ENCODE results near the gene TMEM108. TPM values are rescaled to one million over a fixed set of nuclear protein-coding genes. Genes with fewer than 3 reads are reported as not detected.

The TMEM108 gene
- total RNA-seq, 2 experiments from 2014 or later = not detected

GRCh38 chr3:133050891-133051290, 12.7 kb downstream of the TMEM108 start:
- ChIA-PET CTCF (no interaction called here), POLR2A (no interaction called here)

- ChIA-PET CTCF (no interaction called here), POLR2A (no interaction called here)
Observed at GRCh38 chr3:133053532-133053931, 15.3 kb downstream of the TMEM108 start.

DNA sequence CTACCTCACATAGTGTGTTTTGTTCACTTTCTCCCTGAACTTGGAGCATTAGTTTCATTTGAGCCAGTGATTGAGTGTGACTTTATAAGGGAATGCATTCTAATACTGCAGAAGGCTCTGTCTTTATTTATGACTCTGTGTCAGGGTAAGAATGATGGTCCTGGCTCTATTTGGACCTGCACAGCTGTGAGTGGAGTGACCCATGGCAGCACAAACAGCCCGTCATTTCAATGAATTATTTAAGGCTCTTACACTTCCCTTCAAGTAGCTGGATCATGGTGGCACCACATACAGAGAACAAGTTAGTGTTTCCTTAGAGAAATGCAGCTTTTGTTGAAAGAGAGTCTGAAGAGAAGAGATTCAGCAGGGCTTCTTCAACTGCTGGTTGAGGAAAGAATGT, 16.4 kb downstream of the TMEM108 start:
- ChIA-PET POLR2A (no interaction called here), CTCF (no interaction called here)

DNA sequence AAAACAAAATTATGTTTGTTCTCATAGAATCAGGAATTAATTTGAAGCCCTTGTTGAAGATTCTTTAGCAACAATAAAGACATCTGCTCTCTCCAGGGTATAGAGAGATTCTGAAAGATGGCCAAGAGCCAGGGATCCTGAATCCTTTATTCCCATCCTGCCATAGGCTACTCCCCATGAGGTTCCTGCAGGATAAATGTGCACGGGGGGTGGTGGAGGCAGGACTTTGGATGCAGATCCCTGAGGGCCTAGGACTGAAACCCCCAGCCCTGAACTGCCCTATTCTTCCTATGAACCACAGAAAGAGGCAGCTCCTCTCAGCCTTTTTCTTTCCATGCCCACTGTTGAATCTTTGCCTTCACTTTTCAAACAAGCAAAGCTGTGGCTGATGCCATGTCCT, 17.1 kb downstream of the TMEM108 start:
- ChIA-PET CTCF (no interaction called here), POLR2A (no interaction called here)

DNA sequence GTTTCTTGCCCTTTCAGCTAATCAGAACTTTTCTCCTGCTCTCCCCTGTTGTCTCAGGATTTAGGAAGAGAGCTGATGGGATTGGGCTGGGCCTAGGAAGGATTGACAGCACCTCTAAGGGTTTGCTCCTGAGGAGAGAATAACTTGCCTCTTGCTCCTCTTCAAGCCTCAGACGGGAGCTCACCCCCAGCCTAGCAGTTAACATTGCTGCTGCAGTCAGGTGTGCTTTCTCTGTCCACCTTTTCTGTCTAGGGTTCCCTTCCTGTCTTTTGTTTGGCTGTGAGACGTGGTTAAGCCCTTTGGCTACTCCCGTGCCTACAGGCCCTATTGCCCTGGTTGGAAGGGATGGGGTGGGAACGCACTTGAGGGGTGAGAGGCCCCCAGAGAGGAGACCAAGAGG, 20.1 kb downstream of the TMEM108 start:
- ChIA-PET CTCF (no interaction called here), POLR2A (no interaction called here)

DNA sequence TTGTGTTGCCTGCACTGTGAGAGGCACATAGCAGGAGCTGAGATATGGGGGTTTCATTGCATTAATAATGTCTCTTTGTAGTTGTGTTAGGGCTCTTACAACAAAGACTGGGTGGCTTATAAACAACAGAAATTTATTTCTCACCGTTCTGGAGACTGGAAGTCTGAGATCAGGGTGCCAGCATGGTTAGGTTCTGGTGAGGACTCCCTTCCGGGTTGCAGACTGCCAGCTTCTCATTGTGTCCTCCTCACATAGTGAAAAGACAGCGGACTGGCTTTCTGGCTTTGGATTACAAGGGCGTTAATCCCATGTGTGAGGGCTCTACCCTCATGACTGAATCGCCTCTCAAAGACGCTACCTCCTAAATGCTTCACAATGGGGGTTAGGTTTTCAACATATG, 20.6 kb downstream of the TMEM108 start:
- CTCF ChIA-PET = no interaction called here
- POLR2A ChIA-PET = no interaction called here

DNA sequence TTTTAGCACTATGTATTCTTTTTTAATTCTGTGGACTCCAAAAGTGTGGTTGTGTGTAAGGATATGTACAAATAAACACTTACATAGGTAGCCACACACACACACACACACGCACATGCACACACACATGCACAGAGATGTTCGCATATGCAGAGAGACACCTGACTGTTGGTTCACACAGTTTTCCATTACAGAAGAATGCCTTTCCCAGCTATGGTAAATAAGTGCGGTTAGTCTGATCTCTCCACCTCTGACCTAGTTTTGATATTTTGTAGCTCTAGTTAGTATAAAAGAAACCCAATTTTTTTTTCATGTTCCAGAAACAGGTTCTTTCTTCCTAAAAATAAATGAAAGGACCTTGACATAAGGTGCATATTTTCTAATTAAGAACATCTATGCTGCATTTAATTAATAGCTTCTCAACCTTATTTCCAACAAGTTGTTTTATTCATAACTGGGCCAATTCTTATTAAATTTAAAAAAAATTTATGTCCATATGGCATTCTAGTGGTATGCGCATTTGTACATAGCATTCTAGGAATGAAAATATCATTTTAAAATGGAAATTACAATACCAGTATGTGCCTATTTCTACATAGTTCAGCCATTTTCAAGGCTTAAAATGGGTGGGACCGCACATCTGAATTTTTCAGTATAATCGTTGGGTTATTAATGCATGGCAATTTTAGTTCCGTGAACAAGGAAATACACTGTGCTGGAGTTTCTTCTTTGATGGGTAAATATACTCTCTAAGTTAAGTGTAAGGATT, 27.2 kb downstream of the TMEM108 start:
- ChIA-PET POLR2A (no interaction called here), CTCF (no interaction called here)

GRCh38 chr3:133066026-133066425, 27.8 kb downstream of the TMEM108 start:
- ChIA-PET POLR2A (no interaction called here), CTCF (no interaction called here)

DNA sequence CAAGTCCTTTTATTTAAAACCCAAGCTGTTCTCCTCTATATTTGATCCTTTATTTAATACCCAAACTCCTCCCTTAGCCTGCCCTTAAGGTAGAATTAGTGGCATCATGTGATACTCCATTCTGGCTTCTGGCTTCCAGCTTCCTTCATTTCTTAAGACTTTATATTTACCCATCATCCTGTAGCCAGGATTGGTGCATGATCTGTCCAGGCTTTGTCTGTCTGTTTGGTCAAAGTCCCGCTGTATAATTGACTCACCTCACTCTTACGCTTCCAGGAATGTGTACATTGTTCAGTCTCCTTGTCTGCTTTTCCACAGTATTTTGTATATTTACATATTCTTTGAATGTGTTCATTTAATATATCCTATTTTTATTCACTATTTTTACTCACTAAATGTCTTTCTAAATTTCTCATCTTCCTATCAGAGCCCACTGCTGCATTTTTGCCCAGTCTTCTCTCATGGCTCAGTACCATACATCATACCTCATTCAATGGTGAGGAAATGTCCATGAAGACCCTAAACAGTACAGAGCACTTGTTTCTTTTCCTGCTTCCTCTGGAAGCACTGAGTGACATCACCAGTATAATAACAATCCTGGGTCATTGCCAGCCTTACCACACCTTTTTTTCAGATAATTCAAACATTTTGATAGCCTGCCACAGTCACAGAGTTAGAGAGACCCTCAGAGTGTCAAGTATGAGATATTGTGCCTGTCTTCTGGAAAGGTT, 31.5 kb downstream of the TMEM108 start:
- ChIA-PET POLR2A (no interaction called here), CTCF (no interaction called here)

GRCh38 chr3:133074977-133075376, 36.8 kb downstream of the TMEM108 start:
- POLR2A ChIA-PET = no interaction called here
- CTCF ChIA-PET = no interaction called here

- ChIA-PET CTCF (no interaction called here), POLR2A (no interaction called here)
Observed at GRCh38 chr3:133077688-133078087, 39.5 kb downstream of the TMEM108 start.

- CTCF ChIA-PET = no interaction called here
- POLR2A ChIA-PET = no interaction called here
Observed at GRCh38 chr3:133079621-133080020, 41.4 kb downstream of the TMEM108 start.

GRCh38 chr3:133081016-133081415, 42.8 kb downstream of the TMEM108 start:
- ChIA-PET CTCF (no interaction called here), POLR2A (no interaction called here)

- CTCF ChIA-PET = no interaction called here
Observed at GRCh38 chr3:133083395-133083794, 45.2 kb downstream of the TMEM108 start.

GRCh38 chr3:133089906-133090485, 51.8 kb downstream of the TMEM108 start:
- ChIA-PET CTCF (no interaction called here), POLR2A (no interaction called here)

More at GRCh38 chr3:133083395-133083794, 45.2 kb downstream of the TMEM108 start:
- POLR2A ChIA-PET = no interaction called here

DNA sequence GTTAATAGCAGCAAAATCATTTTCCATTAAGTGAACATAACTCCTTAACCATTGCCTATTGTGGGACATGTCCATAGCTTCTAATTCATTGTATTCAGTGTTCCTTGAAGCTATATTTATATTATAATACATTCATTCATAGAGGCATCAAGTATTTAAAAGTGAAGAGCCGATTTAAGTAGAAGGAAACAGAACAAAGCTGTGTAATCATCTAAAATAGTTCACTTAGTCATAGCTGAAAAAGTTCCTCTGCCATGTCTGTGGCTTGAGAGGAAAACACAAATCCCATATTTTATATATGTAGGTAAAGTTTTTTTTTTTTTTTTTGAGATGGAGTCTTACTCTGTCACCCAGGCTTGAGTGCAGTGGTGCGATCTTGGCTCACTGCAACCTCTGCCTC, 54.5 kb downstream of the TMEM108 start:
- CTCF ChIA-PET = no interaction called here
- POLR2A ChIA-PET = no interaction called here

DNA sequence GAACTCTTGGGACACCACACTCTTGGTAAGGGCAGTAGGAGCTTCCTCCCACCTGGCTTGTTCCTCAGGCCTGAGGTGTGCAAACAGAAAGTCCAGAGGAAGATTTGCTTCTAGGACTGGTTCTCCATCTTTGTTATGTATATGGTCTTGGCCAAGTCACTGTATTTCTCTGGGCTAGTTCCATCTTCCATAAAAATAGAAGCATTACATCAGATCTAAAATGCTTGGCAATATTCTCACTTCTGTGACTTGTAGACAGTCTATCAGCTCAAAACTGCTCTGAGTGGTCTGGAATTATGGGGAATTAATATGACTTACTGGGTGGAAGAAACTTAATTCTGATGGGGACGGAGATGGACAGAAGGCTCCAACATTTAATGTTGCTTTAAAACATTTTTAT, 55.2 kb downstream of the TMEM108 start:
- CTCF ChIA-PET = no interaction called here
- POLR2A ChIA-PET = no interaction called here

DNA sequence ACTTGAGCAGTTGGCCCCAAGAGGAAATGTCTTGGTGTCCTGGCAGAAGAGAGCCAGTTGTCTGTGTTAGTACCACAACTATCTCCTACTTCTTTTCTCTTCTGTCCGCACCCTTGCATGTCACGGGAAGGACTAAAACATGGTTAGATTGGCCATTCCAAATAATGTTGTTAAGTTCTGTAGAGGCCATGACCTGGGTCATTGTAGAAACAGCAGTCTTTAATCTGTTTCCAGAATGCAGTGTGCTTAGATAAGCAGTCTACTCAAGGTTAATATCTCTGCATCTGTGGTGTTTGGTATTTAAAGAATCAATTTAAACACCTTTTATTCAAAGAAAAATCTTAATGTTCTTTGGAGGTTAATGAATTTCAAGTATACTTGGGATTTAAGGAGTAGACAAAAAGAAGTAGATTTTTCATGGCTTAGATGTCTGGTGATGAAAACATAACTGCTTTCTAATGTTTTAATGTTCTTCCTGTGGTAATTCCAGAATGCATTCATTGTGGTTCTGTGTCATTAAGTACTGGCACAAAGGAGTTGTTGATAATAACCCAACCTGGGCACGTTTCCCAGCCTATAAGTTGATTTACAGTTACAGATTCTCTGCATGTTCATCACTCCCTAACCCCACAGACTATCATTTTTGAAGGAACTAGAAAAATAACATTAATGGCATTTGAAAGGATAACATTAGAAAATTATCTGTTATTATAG, 58.9 kb downstream of the TMEM108 start:
- CTCF ChIA-PET = no interaction called here
- POLR2A ChIA-PET = no interaction called here

DNA sequence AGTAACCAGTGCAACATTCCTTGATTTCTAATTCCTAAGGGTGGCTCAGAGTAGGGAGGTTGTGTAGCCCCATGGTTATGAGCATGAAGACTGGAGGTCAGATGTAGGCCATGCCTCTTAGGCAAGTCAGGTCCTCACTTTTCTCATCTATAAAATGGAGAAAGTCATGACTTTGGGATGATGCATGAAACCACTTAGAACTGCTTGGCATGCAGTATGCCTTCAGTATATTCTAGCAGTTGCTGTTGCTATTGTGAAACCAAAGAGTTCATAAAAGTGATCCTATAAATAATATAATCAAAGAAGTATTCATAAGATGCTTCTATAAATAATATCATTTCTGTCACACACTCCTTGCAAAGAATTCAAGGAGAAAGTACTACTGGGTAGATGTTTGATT, 65.5 kb downstream of the TMEM108 start:
- CTCF ChIA-PET = no interaction called here
- POLR2A ChIA-PET = no interaction called here

- ChIA-PET POLR2A (no interaction called here), CTCF (no interaction called here)
Observed at GRCh38 chr3:133106169-133106568, 68.0 kb downstream of the TMEM108 start.

GRCh38 chr3:133112666-133113065, 74.5 kb downstream of the TMEM108 start:
- POLR2A ChIA-PET = no interaction called here
- CTCF ChIA-PET = no interaction called here
